ENCODE measurements around the gene CELSR1. TPM values are rescaled to one million over a fixed set of nuclear protein-coding genes. Genes with fewer than 3 reads are reported as not detected.

Gene CELSR1
- total RNA-seq, 4 donors from 2014 or later = 31.7 to 72.7 (median 54.1) TPM

DNA sequence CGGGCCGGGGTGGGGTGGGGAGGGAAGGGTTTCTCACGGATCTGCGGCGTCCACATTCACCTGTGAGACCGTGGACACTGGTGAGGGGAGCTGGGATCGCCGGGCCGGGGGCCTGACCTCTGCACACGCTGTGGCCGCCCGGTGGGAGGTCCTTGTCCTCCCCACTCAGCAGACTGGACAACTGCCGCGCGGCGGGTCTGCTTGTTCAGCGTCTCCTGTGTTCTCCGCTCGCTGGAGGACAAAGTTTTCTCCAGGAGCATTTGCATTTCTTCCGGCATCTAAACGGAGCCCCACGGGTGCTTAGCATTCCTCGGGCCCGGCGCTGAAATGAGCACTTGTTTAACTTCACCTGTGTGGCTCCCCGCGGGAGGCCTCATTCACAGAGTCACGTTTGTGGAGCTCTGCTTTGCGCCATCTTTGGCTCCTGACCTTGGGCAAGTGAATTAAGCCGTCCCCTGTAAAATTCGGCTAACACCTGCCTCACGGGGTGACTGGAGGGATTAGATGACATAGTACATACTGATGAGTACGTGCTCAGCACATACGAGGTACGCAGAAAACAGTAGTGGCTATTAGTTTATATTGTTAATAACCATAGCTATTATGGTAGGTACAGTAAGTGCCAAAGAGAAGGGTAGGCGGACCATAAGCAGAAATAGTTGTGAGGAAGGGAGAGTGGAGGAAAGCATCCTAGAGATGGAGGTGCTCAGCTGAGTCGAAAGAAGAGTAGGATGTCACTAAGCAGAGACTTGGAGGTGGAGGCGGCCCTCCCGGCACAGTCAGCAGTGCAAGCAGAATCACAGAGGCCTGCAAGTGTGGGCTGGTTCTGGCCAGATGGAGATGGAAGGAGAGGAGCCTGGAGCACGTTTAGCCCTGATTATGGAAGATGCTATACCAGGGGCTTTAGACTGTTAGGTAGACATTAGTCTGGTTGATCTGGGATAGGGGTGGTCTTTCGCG, 201.0 kb downstream of the CELSR1 start:
- WGBS, 2 donors = 6 to 17% methylated on average over 26 to 40 of the region's 42 CpGs
- intact Hi-C loops (cut with DNase I; ENCODE audit: low total_unique reads) = no loop called here
- DNase-seq (ENCODE audit: low spot score in 2 of 2) = no peak
- peak overlapping the region; percentile 87 for H3K4me3 ChIP-seq (ENCODE audit: low read depth, poor library complexity, severe bottlenecking)
- no peak for TF ChIP-seq POLR2A (IDR thresholded peaks at IDR 0.05)
- TF ChIP-seq, protein P1, sequence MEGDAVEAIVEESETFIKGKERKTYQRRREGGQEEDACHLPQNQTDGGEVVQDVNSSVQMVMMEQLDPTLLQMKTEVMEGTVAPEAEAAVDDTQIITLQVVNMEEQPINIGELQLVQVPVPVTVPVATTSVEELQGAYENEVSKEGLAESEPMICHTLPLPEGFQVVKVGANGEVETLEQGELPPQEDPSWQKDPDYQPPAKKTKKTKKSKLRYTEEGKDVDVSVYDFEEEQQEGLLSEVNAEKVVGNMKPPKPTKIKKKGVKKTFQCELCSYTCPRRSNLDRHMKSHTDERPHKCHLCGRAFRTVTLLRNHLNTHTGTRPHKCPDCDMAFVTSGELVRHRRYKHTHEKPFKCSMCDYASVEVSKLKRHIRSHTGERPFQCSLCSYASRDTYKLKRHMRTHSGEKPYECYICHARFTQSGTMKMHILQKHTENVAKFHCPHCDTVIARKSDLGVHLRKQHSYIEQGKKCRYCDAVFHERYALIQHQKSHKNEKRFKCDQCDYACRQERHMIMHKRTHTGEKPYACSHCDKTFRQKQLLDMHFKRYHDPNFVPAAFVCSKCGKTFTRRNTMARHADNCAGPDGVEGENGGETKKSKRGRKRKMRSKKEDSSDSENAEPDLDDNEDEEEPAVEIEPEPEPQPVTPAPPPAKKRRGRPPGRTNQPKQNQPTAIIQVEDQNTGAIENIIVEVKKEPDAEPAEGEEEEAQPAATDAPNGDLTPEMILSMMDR (IDR thresholded peaks at IDR 0.05) = no peak

DNA sequence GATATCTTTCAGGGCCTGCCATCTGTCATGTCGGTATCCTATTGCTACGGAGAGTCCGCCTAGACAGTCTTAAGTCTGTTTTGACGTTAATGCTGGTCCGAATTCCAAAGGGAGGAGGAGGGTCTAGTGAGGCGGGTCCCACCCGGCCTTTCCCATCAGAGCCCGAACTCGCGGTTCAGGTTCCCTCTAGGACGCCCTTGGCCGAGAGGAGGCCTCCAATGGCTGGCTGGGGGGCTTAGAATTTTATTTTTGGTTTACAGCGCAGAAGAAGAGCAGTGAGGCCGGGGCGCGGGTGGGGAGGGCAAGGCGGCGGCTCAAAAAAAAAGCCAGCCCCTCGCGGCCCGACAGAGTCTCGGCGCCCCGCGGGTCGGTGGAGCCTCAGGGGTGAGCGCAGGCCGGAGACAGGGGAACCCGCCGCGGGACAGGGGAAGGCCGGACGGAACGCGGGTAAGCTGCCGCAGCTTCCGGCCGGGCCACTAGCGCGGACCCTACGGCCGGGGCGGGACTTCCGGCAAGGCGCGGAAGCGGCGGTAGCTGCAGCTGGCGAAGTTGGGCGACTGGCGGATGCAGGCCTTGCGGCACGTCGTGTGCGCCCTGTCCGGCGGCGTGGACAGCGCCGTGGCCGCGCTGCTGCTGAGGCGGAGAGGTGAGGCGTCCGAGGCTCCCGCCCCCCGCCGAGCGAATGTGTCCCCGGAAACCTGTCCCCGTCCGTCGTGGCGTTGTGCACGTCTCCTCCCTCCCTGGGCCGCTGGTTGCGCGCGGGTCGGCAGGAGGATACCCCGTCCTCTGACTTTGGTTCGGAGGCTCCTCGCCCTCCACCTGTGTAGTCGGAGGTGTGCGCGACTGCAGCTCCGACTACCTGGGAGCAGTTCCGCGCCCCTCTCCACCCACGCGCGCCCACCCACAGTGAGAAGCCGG, 202.0 kb downstream of the CELSR1 start, which contains the start of gene TRMU:
Gene TRMU, plus strand, starts transcription at position 514 of the 918 bp plus-strand sequence. Its CDS starts 51 bp downstream, at position 565.
- intact Hi-C loops (cut with DNase I; ENCODE audit: low total_unique reads) = no loop called here

GRCh38 chr22:46331496-46331895, 205.9 kb downstream of the CELSR1 start:
- TF ChIP-seq POLR2A (IDR thresholded peaks at IDR 0.05) = no peak
- TF ChIP-seq, protein P1 (IDR thresholded peaks at IDR 0.05) = no peak
- intact Hi-C loops (cut with DNase I; ENCODE audit: low total_unique reads) = no loop called here
- H3K4me3 ChIP-seq (ENCODE audit: low read depth, poor library complexity, severe bottlenecking) = no peak overlapping the region
- WGBS, 2 donors = 94 to 96% methylated on average over 22 to 23 of the region's 23 CpGs
- no peak for DNase-seq (ENCODE audit: low spot score in 2 of 2)

More for the DNA sequence above, 202.0 kb downstream of the CELSR1 start, which contains the start of gene TRMU:
- peak within 1 kb of the TSS; percentile 87 for H3K4me3 ChIP-seq (ENCODE audit: low read depth, poor library complexity, severe bottlenecking)
- DNase-seq (ENCODE audit: low spot score in 2 of 2) = peak; percentile 59 to 96
- TF ChIP-seq POLR2A (IDR thresholded peaks at IDR 0.05) = no peak
- TF ChIP-seq, protein P1 (IDR thresholded peaks at IDR 0.05) = no peak
- WGBS, 2 donors = 1 to 2% methylated on average over 37 to 56 of the region's 93 CpGs

- WGBS, 2 donors = 97% methylated on average over 4 of the region's 4 CpGs
- intact Hi-C loops (cut with DNase I; ENCODE audit: low total_unique reads) = no loop called here
- DNase-seq (ENCODE audit: low spot score in 2 of 2) = no peak
- H3K4me3 ChIP-seq (ENCODE audit: low read depth, poor library complexity, severe bottlenecking) = no peak overlapping the region
- no peak for TF ChIP-seq POLR2A (IDR thresholded peaks at IDR 0.05)
- TF ChIP-seq, protein P1 (IDR thresholded peaks at IDR 0.05) = no peak
Observed at GRCh38 chr22:46330426-46330825, 207.0 kb downstream of the CELSR1 start.

- intact Hi-C loops (cut with DNase I; ENCODE audit: low total_unique reads) = no loop called here
- WGBS, 2 donors = 90 to 91% methylated on average over 8 of the region's 8 CpGs
- no peak overlapping the region for H3K4me3 ChIP-seq (ENCODE audit: low read depth, poor library complexity, severe bottlenecking)
- TF ChIP-seq POLR2A (IDR thresholded peaks at IDR 0.05) = no peak
- TF ChIP-seq, protein P1 (IDR thresholded peaks at IDR 0.05) = no peak
- no peak for DNase-seq (ENCODE audit: low spot score in 2 of 2)
Observed at GRCh38 chr22:46329616-46330015, 207.8 kb downstream of the CELSR1 start.

All from lower leg skin (tissue), 4 donors.